Ovary (tissue), 9 donors: Measurements from ENCODE around the gene ARHGAP33. TPM values are rescaled to one million over a fixed set of nuclear protein-coding genes. Genes with fewer than 3 reads are reported as not detected.

Experiments used
- DNase-seq, 5 donors: peaks; one replicate each; pipeline ENCODE4 v3.0.0-alpha.2; 2019 to 2020
- H3K27ac ChIP-seq, 2 donors: fragments of 200-600 bp; one replicate each; pipeline versions ENCODE4 v1.5.1 to v1.8.0; 2019 to 2022
- H3K27me3 ChIP-seq: fragments of 200-600 bp; one replicate; pipeline ENCODE4 v1.8.0; 2022
- H3K36me3 ChIP-seq: fragments of 200-600 bp; sonication (generic); one replicate; pipeline ENCODE4 v1.5.1; 2019
- H3K4me1 ChIP-seq: one replicate; pipeline ENCODE4 v1.8.1; 2013; ENCODE audit warnings: mild to moderate bottlenecking, moderate library complexity; ENCODE audit not compliant: insufficient read depth
- H3K4me3 ChIP-seq: fragments of 200-600 bp; sonication (generic); one replicate; pipeline ENCODE4 v1.5.1; 2017
- H3K9me3 ChIP-seq, 2 donors: fragments of 200-600 bp in 1 of 2; sonication (generic) in 1 of 2; one replicate each; pipeline versions ENCODE4 v1.5.1 to v1.8.1; 2013 to 2019; ENCODE audit warnings: mild to moderate bottlenecking in 1 of 2, moderate library complexity in 1 of 2
- CTCF ChIP-seq, 3 donors: fragments of 450-650 bp in 2 of 3; fragments of 200-600 bp in 1 of 3; IDR thresholded peaks; one replicate each; pipeline versions ENCODE4 v1.5.1 to v1.8.0; 2016 to 2022; ENCODE audit warnings: antibody characterized with exemption in 3 of 3, mild to moderate bottlenecking in 1 of 3
- EP300 ChIP-seq: sonication (generic); formaldehyde crosslinking; IDR thresholded peaks from one replicate; pipeline ENCODE4 v1.6.1; 2017; ENCODE audit warnings: antibody characterized with exemption
- POLR2A ChIP-seq: fragments of 450-650 bp; IDR thresholded peaks from one replicate; pipeline ENCODE4 v1.6.1; 2017; ENCODE audit warnings: antibody characterized with exemption, mild to moderate bottlenecking, moderate library complexity
- WGBS, 3 donors: extraction: QIAGEN DNeasy Blood & Tissue Kit in 1 of 3; methylation state at CpG; one replicate each; pipeline versions ENCODE4 v1.1.5 to v1.1.7; 2013 to 2017; 5-methylcytosine and 5-hydroxymethylcytosine counted together
- intact Hi-C, 4 donors: fragments of 100-400 bp; cut with DNase I; formaldehyde crosslinking; loops; one replicate each; pipeline versions ENCODE4 v1.11.0 to v1.15.1; 2022 to 2023
- polyA plus RNA-seq, 2 donors: library from polyadenylated mRNA; stranded (reverse); fragments of 200-250 nt in 1 of 2; fragments of 350-450 nt in 1 of 2; fragmentation: Illumina TruSeq in 1 of 2; extraction: RNeasy Lipid Tissue Mini Kit (QIAGEN cat#74804) in 1 of 2; gene quantifications; one replicate each; pipeline ENCODE4 v1.2.3, GENCODE V29; 2013 to 2014
- total RNA-seq, 7 donors: library from RNA; depleted of rRNA in 2 of 7; stranded (reverse); fragments of >200 nt in 2 of 7; fragmentation: NEBNext Ultra II Directional in 3 of 7; extraction: Animal tissue kit (Norgen Biotek cat#: 25700) in 3 of 7; gene quantifications; one replicate each; pipeline versions ENCODE4 v1.1.0 to v1.2.4, GENCODE V29; 2016 to 2023
- donor health status: DM: no; HTN: no; CAD: no; lungs with moderate emphysema.
- donor health status: DM: no; HTN: no; CAD: no.
- donor health status: Bipolar disorder and iron deficiency.
- donor health status: DM: yes; HTN: yes; CAD: no.
- donor health status: DM: no; HTN: no; CAD: no.
- donor health status: DM: yes; HTN: yes; CAD: no.

ARHGAP33 gene
- total and polyA plus RNA-seq, 9 donors, result 0.95 to 52.7 (median 32.7) TPM

- TF ChIP-seq CTCF (IDR thresholded peaks at IDR 0.05) (no peak), POLR2A (no peak), EP300 (no peak)
- DNase-seq, result peak in 4 of 5 donors; percentile 28 to 64 (median 55)
- intact Hi-C loops, result no loop called here
- H3K27me3 ChIP-seq, result no peaks in the 10 kb centered on the region
- H3K4me3 ChIP-seq, result peak overlapping the region; percentile 45
- peak overlapping the region; percentile 36 to 79 for H3K27ac ChIP-seq
- H3K4me1 ChIP-seq, result peaks cover 6% of the 10 kb centered on the region
- H3K9me3 ChIP-seq, result no peaks in the 10 kb centered on the region
- H3K36me3 ChIP-seq, result no peaks in the 10 kb centered on the region
- WGBS, 3 donors, result 62 to 76% (median 67%) methylated on average over 29 of the region's 29 CpGs
Observed at GRCh38 chr19:35739275-35740107, 35.9 kb upstream of the ARHGAP33 start.

GRCh38 chr19:35740108-35740422 is 35.3 kb upstream of the ARHGAP33 start:
- H3K27me3 ChIP-seq, result no peaks in the 10 kb centered on the region
- DNase-seq, result no peak
- intact Hi-C loops, result no loop called here
- H3K4me1 ChIP-seq, result peaks cover 6% of the 10 kb centered on the region
- peak overlapping the region; percentile 36 to 79 for H3K27ac ChIP-seq
- no peaks in the 10 kb centered on the region for H3K36me3 ChIP-seq
- peak overlapping the region; percentile 45 for H3K4me3 ChIP-seq
- no peaks in the 10 kb centered on the region for H3K9me3 ChIP-seq
- TF ChIP-seq EP300 (no peak), POLR2A (no peak), CTCF (IDR thresholded peaks at IDR 0.05) (no peak)
- 2 to 3% (median 2%) methylated on average over 16 of the region's 16 CpGs for WGBS, 3 donors

GRCh38 chr19:35740423-35741202 is 34.8 kb upstream of the ARHGAP33 start:
- peak; percentile 98 to 99 (median 99) for DNase-seq
- TF ChIP-seq POLR2A (peak; percentile 75), CTCF (IDR thresholded peaks at IDR 0.05) (peak in 1 of 3 donors; percentile 36), EP300 (peak; percentile 98)
- WGBS, 3 donors, result 0 to 1% (median 0%) methylated on average over 63 of the region's 63 CpGs
- H3K4me3 ChIP-seq, result peak overlapping the region; percentile 58
- H3K9me3 ChIP-seq, result no peaks in the 10 kb centered on the region
- H3K27ac ChIP-seq, result peak overlapping the region; percentile 36 to 79
- intact Hi-C loops, result no loop called here
- H3K4me1 ChIP-seq, result peaks cover 6% of the 10 kb centered on the region
- H3K36me3 ChIP-seq, result no peaks in the 10 kb centered on the region
- no peaks in the 10 kb centered on the region for H3K27me3 ChIP-seq

GRCh38 chr19:35741203-35741515 is 34.2 kb upstream of the ARHGAP33 start:
- 3 to 10% (median 5%) methylated on average over 12 of the region's 12 CpGs for WGBS, 3 donors
- Histone ChIP-seq H3K27ac (peak overlapping the region in 1 of 2 donors; percentile 78), H3K36me3 (no peaks in the 10 kb centered on the region), H3K4me3 (peak overlapping the region; percentile 58), H3K4me1 (peaks cover 10% of the 10 kb centered on the region), H3K9me3 (no peaks in the 10 kb centered on the region), H3K27me3 (no peaks in the 10 kb centered on the region)
- DNase-seq, result no peak
- intact Hi-C loops, result no loop called here
- TF ChIP-seq CTCF (IDR thresholded peaks at IDR 0.05), result no peak
- no peak for TF ChIP-seq POLR2A
- no peak for TF ChIP-seq EP300
